Umbilical cord (tissue), 2 donors: ENCODE data around the gene CITED2. TPM values are rescaled to one million over a fixed set of nuclear protein-coding genes. Genes with fewer than 3 reads are reported as not detected.
"Not testable (repeated sequence)": the region's sequence is repeated elsewhere in the genome, so short reads cannot be mapped to it uniquely, and the experiment has no call there.

Experiments
- DNase-seq: peaks from one replicate; pipeline ENCODE4 v3.0.0-alpha.2; 2015; ENCODE audit warnings: low spot score
- total RNA-seq: library from RNA; depleted of rRNA; stranded (reverse); fragments of >200 nt; gene quantifications from one replicate; pipeline ENCODE4 v1.2.3, GENCODE V29; 2014; ENCODE audit warnings: low replicate concordance; ENCODE audit not compliant: insufficient read depth

The CITED2 gene
- total RNA-seq, 1 donor from 2014 or later = 122 TPM

GRCh38 chr6:139364982-139365379, 9.5 kb downstream of the CITED2 start:
- DNase-seq = no peak

GRCh38 chr6:139364302-139364981, 10.0 kb downstream of the CITED2 start:
- peak; percentile 66 for DNase-seq

- not testable (repeated sequence) for DNase-seq
Measured at GRCh38 chr6:139363797-139364196, 10.7 kb downstream of the CITED2 start.

GRCh38 chr6:139363123-139363522, 11.3 kb downstream of the CITED2 start:
- not testable (repeated sequence) for DNase-seq

- no peak for DNase-seq
Measured at GRCh38 chr6:139361211-139361610, 13.2 kb downstream of the CITED2 start.

- no peak for DNase-seq
Measured at GRCh38 chr6:139356924-139357323, 17.5 kb downstream of the CITED2 start.

GRCh38 chr6:139355777-139356445, 18.5 kb downstream of the CITED2 start:
- no peak for DNase-seq

- no peak for DNase-seq
Measured at GRCh38 chr6:139355172-139355571, 19.3 kb downstream of the CITED2 start.

GRCh38 chr6:139354189-139354588, 20.3 kb downstream of the CITED2 start:
- DNase-seq = no peak

- peak; percentile 73 for DNase-seq
Measured at GRCh38 chr6:139349464-139350020, 24.9 kb downstream of the CITED2 start.

GRCh38 chr6:139346392-139346791, 28.1 kb downstream of the CITED2 start:
- DNase-seq = no peak

GRCh38 chr6:139344186-139344963, 30.1 kb downstream of the CITED2 start:
- no peak for DNase-seq

- DNase-seq = no peak
Measured at GRCh38 chr6:139343052-139343750, 31.2 kb downstream of the CITED2 start.

GRCh38 chr6:139341060-139341459, 33.4 kb downstream of the CITED2 start:
- DNase-seq = no peak

- DNase-seq = peak; percentile 69
Measured at GRCh38 chr6:139338795-139339194, 35.7 kb downstream of the CITED2 start.

- DNase-seq = no peak
Measured at GRCh38 chr6:139337830-139338229, 36.6 kb downstream of the CITED2 start.

- DNase-seq = no peak
Measured at GRCh38 chr6:139337001-139337400, 37.4 kb downstream of the CITED2 start.

- no peak for DNase-seq
Measured at GRCh38 chr6:139336488-139336887, 38.0 kb downstream of the CITED2 start.

GRCh38 chr6:139335447-139336210, 38.8 kb downstream of the CITED2 start:
- DNase-seq = peak; percentile 29

- peak; percentile 39 for DNase-seq
Measured at GRCh38 chr6:139334806-139335446, 39.5 kb downstream of the CITED2 start.
